ENCODE measurements around the gene TRPV4.

The TRPV4 gene

DNA sequence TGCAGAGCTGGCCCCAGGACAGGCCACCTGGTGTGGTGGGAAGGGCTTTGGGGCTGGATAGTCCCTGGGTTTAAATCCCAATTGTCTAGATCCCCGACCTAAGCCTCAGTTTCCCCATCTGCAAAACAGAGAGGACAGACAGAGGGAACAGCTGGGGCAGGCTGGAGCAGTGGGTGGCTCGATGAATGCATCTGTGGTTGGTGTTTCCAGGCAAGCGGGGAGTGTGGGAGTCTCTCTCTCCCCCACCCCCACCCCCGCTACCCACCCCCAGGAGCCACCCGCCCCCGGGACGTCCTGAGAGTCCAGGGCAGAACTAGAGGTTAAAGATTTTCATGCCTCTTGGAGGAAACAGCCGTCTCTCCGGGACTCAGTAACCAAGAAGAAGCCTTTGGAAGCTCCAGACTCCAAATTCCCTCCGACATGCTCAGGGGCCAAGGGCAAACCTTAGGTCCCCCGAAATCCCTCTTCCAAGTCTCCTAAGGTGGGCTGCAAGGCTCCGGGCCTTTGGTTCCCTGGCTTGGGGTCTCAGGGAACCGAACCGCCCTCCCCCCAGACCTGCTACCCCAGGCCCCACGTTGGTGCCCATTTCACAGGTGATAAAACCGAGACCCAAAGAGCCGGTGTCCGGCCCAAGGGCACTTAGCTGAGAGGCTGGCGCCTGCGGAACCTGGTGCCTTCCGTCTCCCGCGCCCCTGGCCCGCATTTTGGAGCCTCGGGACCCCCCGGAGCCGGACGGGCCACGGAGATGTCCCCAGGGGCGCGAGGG lies 474 bp downstream of the TRPV4 start:
- peak overlapping the region; percentile 69 for H3K4me3 ChIP-seq (ENCODE audit: low read depth, low read length)
- TF ChIP-seq, protein P1, sequence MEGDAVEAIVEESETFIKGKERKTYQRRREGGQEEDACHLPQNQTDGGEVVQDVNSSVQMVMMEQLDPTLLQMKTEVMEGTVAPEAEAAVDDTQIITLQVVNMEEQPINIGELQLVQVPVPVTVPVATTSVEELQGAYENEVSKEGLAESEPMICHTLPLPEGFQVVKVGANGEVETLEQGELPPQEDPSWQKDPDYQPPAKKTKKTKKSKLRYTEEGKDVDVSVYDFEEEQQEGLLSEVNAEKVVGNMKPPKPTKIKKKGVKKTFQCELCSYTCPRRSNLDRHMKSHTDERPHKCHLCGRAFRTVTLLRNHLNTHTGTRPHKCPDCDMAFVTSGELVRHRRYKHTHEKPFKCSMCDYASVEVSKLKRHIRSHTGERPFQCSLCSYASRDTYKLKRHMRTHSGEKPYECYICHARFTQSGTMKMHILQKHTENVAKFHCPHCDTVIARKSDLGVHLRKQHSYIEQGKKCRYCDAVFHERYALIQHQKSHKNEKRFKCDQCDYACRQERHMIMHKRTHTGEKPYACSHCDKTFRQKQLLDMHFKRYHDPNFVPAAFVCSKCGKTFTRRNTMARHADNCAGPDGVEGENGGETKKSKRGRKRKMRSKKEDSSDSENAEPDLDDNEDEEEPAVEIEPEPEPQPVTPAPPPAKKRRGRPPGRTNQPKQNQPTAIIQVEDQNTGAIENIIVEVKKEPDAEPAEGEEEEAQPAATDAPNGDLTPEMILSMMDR (conservative IDR thresholded peaks at IDR 0.05; ENCODE audit: low read depth, low read length), result no peak
- DNase-seq (ENCODE audit: low read depth), result no peak

DNA sequence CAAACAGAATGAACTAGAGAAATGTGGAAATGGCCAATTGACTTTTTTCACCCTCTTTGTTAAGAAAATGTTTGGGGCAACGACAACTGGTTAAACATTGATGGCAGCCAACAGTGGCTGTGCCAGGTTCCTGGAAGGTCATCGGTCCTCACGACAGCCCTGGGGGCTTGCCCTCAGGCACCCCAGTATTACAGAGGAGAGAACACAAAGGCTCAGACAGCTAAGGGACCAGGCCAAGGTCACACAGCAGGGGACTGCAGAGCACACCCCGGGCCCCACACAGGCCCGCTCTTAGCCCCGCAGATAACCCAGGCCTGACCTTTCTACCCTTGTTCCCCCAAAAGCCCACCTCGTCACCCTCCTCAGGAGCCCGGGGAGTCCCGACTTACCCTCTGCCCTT lies 1.3 kb downstream of the TRPV4 start:
- no peak for DNase-seq (ENCODE audit: low read depth)
- no peak overlapping the region for H3K4me3 ChIP-seq (ENCODE audit: low read depth, low read length)
- TF ChIP-seq, protein P1 (conservative IDR thresholded peaks at IDR 0.05; ENCODE audit: low read depth, low read length), result no peak

DNA sequence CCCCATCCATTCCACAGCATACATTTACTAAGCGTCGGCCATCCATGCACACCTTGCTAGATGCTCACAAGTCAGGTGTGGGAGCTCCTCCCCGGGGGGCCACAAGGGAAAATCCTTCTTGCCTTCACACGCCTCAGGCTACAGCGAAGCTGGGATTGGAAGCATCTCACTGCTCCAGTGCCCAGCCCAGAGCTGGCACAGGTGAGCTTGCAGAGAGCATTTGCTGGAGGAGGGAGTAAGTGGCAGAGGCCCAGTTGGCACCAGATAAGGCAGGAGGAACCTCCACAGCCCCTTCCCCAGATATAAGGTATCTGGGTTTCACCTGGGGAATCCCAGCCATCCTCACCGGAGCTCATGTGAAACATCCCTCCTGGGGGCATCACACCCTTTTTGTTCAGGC lies 1.8 kb downstream of the TRPV4 start:
- TF ChIP-seq, protein P1 (conservative IDR thresholded peaks at IDR 0.05; ENCODE audit: low read depth, low read length), result no peak
- no peak overlapping the region for H3K4me3 ChIP-seq (ENCODE audit: low read depth, low read length)
- DNase-seq (ENCODE audit: low read depth), result no peak

DNA sequence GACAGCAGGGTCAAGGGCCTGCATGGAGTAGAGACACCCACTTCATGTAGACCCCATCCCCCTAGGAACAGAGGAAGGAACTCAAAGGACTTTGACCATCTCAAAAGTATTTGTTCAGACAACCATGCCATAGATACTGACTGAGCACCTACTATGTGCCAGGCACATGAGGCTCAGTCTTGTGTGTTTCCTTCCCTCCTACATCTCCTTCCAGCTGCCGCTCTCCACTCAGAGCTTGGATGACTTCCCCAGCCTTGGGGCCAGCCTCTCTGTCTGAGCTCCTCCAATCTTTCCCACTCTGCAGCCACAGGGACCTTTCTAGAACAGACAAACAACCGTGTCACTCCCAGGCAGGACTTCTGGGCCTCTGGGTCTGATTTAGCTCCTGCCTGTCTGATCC lies 2.5 kb downstream of the TRPV4 start:
- DNase-seq (ENCODE audit: low read depth), result no peak
- TF ChIP-seq, protein P1 (conservative IDR thresholded peaks at IDR 0.05; ENCODE audit: low read depth, low read length), result no peak
- no peak overlapping the region for H3K4me3 ChIP-seq (ENCODE audit: low read depth, low read length)

DNA sequence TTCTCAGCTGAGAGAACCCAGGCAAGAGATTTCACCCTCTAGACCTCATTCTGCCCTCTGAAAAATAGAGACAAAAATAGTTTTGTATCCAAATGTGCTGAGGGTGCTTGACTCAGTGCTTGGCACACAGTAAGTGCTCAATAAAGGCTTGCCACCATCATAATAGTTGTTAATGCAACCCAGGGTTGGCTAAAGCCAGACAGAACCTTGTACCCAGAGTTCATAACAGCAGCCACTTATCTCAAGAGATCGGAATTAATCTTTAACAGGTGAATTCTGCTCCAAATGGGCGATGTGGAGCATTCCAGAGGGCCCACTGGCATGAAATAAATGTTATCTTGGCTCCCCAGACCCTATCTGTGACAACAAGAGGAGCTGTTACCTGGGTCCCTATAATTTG lies 2.9 kb downstream of the TRPV4 start:
- no peak for DNase-seq (ENCODE audit: low read depth)
- TF ChIP-seq, protein P1 (conservative IDR thresholded peaks at IDR 0.05; ENCODE audit: low read depth, low read length), result no peak
- no peak overlapping the region for H3K4me3 ChIP-seq (ENCODE audit: low read depth, low read length)

DNA sequence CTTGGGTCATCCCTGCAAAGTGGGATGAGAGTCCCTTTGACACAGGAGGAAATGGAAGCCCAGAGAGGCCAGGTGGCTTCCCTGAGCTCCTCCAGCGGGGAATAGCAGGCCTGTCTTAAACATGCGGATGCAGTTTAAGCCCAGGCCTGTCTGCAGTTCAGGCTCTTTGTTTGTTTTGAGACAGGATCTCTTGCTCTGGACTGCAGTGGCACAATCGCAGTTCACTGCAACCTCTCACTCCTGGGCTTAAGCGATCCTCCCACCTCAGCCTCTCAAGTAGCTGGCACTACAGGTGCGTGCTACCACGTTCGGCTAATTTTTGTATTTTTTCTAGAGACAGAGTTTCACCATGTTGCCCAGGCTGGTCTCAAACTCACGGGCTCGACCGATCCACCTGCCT lies 3.5 kb downstream of the TRPV4 start:
- no peak for DNase-seq (ENCODE audit: low read depth)
- no peak overlapping the region for H3K4me3 ChIP-seq (ENCODE audit: low read depth, low read length)
- TF ChIP-seq, protein P1 (conservative IDR thresholded peaks at IDR 0.05; ENCODE audit: low read depth, low read length), result no peak

Data from choroid plexus epithelial cell (primary cell).